Endothelial cell of umbilical vein (primary cell): ENCODE measurements around the gene NEU2. TPM values are rescaled to one million over a fixed set of nuclear protein-coding genes. Genes with fewer than 3 reads are reported as not detected.

Experiments
- BruUV-seq: library from RNA; stranded (reverse); fragments of 400-500 nt; replicated peaks from 2 replicates; lab custom pipeline; 2021; lab: Mats Ljungman, UMichigan
- CTCF ChIA-PET: fragments of 300-600, 350-600 bp; sonication (Branson Sonifier 250); formaldehyde crosslinking; loops from one replicate; lab custom pipeline; 2021; ENCODE audit warnings: antibody characterized with exemption, inconsistent platforms; lab: Charles Lee
- POLR2A ChIA-PET: fragments of 300-600, 350-600 bp; sonication (Branson Sonifier 250); formaldehyde crosslinking; loops from one replicate; lab custom pipeline; 2021; ENCODE audit warnings: antibody characterized with exemption, inconsistent platforms; lab: Charles Lee
- DNase-seq: peaks from one replicate; pipeline ENCODE4 v3.0.0-alpha.2; 2011; ENCODE audit warnings: low read depth, low spot score
- FAIRE-seq: peaks from 2 replicates; lab custom pipeline; 2011; peaks lifted over from hg19 to GRCh38; lab: Jason Lieb, UNC
- H2AFZ ChIP-seq: 2 replicates; pipeline ENCODE4 v1.6.0; 2012; ENCODE audit warnings: low read depth, low read length, control low read depth, inconsistent platforms
- H3K27ac ChIP-seq: 2 replicates; pipeline ENCODE4 v1.5.1; 2011; ENCODE audit warnings: low read depth, mild to moderate bottlenecking, control low read depth, low read length, moderate library complexity; ENCODE audit not compliant: insufficient read depth
- H3K27me3 ChIP-seq, 2 experiments: 2 replicates each; pipeline versions ENCODE4 v1.6.0 to v1.6.1; 2011; ENCODE audit warnings: low read length in 2 of 2, mixed read lengths in 1 of 2; ENCODE audit not compliant: control insufficient read depth in 2 of 2, insufficient read depth in 2 of 2
- H3K36me3 ChIP-seq, 2 experiments: 2 replicates in 1 of 2; 3 replicates in 1 of 2; pipeline ENCODE4 v1.5.1; 2011; ENCODE audit warnings: low read length in 2 of 2, mild to moderate bottlenecking in 1 of 2, moderate library complexity in 1 of 2; ENCODE audit not compliant: control insufficient read depth in 2 of 2, insufficient read depth in 2 of 2; ENCODE audit errors: extremely low read depth in 1 of 2
- H3K4me1 ChIP-seq: 3 replicates; pipeline ENCODE4 v1.5.1; 2011; ENCODE audit warnings: mild to moderate bottlenecking, low read length; ENCODE audit not compliant: control insufficient read depth, insufficient read depth; ENCODE audit errors: extremely low read depth
- H3K4me2 ChIP-seq: 2 replicates; pipeline ENCODE4 v1.6.1; 2011; ENCODE audit warnings: low read length, control low read depth, mixed read lengths; ENCODE audit not compliant: insufficient read depth
- H3K4me3 ChIP-seq, 3 experiments: fragments of 200-600 bp in 1 of 3; sonication (generic), shearing (Covaris generic) in 1 of 3; replicated peaks in 1 of 3; 2 replicates each; pipeline ENCODE4 v1.5.1; 2011 to 2016; ENCODE audit warnings: control low read depth in 3 of 3, low read length in 3 of 3, mild to moderate bottlenecking in 2 of 3, inconsistent platforms in 1 of 3, low read depth in 1 of 3, moderate library complexity in 1 of 3; ENCODE audit not compliant: insufficient read depth in 1 of 3
- H3K79me2 ChIP-seq: 2 replicates; pipeline ENCODE4 v1.6.0; 2012; ENCODE audit warnings: low read length, inconsistent platforms; ENCODE audit not compliant: control insufficient read depth, insufficient read depth
- H3K9ac ChIP-seq: replicated peaks from 2 replicates; pipeline ENCODE3; 2011; ENCODE audit warnings: low read length, control low read depth; ENCODE audit not compliant: insufficient read depth; ENCODE audit errors: extremely low read depth
- H3K9me1 ChIP-seq: replicated peaks from 3 replicates; pipeline ENCODE4 v1.6.0; 2011; ENCODE audit warnings: mild to moderate bottlenecking, low read length; ENCODE audit not compliant: control insufficient read depth, insufficient read depth; ENCODE audit errors: extremely low read depth
- H3K9me3 ChIP-seq: replicated peaks from 2 replicates; pipeline ENCODE4 v1.5.1; 2012; ENCODE audit warnings: low read length, inconsistent platforms; ENCODE audit not compliant: control insufficient read depth, insufficient read depth
- H4K20me1 ChIP-seq: replicated peaks from 2 replicates; pipeline ENCODE3; 2011; ENCODE audit warnings: mild to moderate bottlenecking, low read length; ENCODE audit not compliant: control insufficient read depth, insufficient read depth; ENCODE audit errors: extremely low read depth
- CTCF ChIP-seq, 2 donors: IDR thresholded peaks; 1 replicate in 1 of 2; 2 replicates in 1 of 2; pipeline ENCODE4 v1.5.1; 2011; ENCODE audit warnings: low read length in 2 of 2, mild to moderate bottlenecking in 2 of 2, moderate library complexity in 2 of 2, control low read depth in 1 of 2, inconsistent platforms in 1 of 2, low read depth in 1 of 2; ENCODE audit not compliant: insufficient read depth in 1 of 2; ENCODE audit errors: extremely low read depth in 1 of 2
- EZH2 ChIP-seq: IDR thresholded peaks from 2 replicates; pipeline ENCODE4 v1.6.1; 2012; ENCODE audit warnings: borderline replicate concordance, low read depth, mild to moderate bottlenecking, moderate library complexity, low read length, inconsistent platforms; ENCODE audit not compliant: severe bottlenecking
- FOS ChIP-seq: IDR thresholded peaks from 2 replicates; pipeline ENCODE4 v1.6.1; 2011; ENCODE audit warnings: mild to moderate bottlenecking, low read length, moderate library complexity, borderline replicate concordance; ENCODE audit not compliant: insufficient read depth
- GATA2 ChIP-seq: IDR thresholded peaks from 2 replicates; pipeline ENCODE4 v1.7.0; 2011; ENCODE audit warnings: low read depth, mild to moderate bottlenecking, moderate library complexity, mixed read lengths, low read length; ENCODE audit not compliant: insufficient read length, insufficient read depth
- JUN ChIP-seq: IDR thresholded peaks from 2 replicates; pipeline ENCODE4 v1.6.1; 2011; ENCODE audit warnings: borderline replicate concordance, low read depth; ENCODE audit not compliant: insufficient read length, insufficient read depth
- MAX ChIP-seq: IDR thresholded peaks from 2 replicates; pipeline ENCODE4 v1.6.1; 2011; ENCODE audit not compliant: insufficient read depth, insufficient read length
- MYC ChIP-seq: IDR thresholded peaks from one replicate; pipeline ENCODE4 v1.6.1; 2011; ENCODE audit warnings: mild to moderate bottlenecking, low read depth, low read length
- POLR2A ChIP-seq: IDR thresholded peaks from 2 replicates; pipeline ENCODE4 v1.6.1; 2012; ENCODE audit warnings: low read depth, mild to moderate bottlenecking, control low read depth, low read length
- POLR2AphosphoS5 ChIP-seq: IDR thresholded peaks from 2 replicates; pipeline ENCODE4 v1.6.1; 2012; ENCODE audit warnings: low read depth, mild to moderate bottlenecking, control low read depth, low read length, moderate library complexity; ENCODE audit not compliant: insufficient read depth
- dilution Hi-C: fragments of 300-500 bp; cut with MboI; formaldehyde crosslinking; loops from one replicate; pipeline ENCODE4 v1.15.0; 2019; ENCODE audit warnings: low sequenced_read_pairs; ENCODE audit not compliant: extremely low pct_ligation_motif_present
- intact Hi-C: fragments of 100-400 bp; cut with micrococcal nuclease; formaldehyde crosslinking; loops from one replicate; pipeline ENCODE4 v1.10.0; 2022
- polyA plus RNA-seq, 4 experiments: library from polyadenylated mRNA; depleted of rRNA in 3 of 4; stranded (reverse) in 3 of 4; unstranded in 1 of 4; fragments of >200 nt; gene quantifications; 2 replicates each; pipeline versions ENCODE4 v1.2.1 to v1.2.3, GENCODE V29; 2011 to 2012; ENCODE audit warnings: missing spikeins in 1 of 4
- total RNA-seq: library from RNA; stranded (reverse); gene quantifications from 2 replicates; pipeline ENCODE4 v1.2.3, GENCODE V29; 2021

Gene NEU2
- total and polyA plus RNA-seq, 2 donors (not counting 3 experiments of a cell fraction or from before 2014, with no cell fraction given) = not detected

GRCh38 chr2:232983669-232984140 is 48.8 kb upstream of the NEU2 start:
- Histone ChIP-seq H3K36me3 (no peaks in the 10 kb centered on the region), H3K9me1 (no peaks in the 10 kb centered on the region), H3K4me3 (no peak overlapping the region), H3K27me3 (peaks cover 0 to 2% of the 10 kb centered on the region in 2 experiments), H3K27ac (no peak overlapping the region), H3K9ac (no peak overlapping the region), H3K4me2 (no peak overlapping the region), H2AFZ (no peak overlapping the region), H3K9me3 (no peaks in the 10 kb centered on the region), H3K4me1 (peaks cover 7% of the 10 kb centered on the region), H4K20me1 (no peaks in the 10 kb centered on the region), H3K79me2 (no peaks in the 10 kb centered on the region)
- intact Hi-C loops (loop anchor here (10.0 kb wide), 1 partner anchor 271 kb away; the partner anchor contains the start of gene ATG16L1), dilution Hi-C loops (no loop called here)
- no peak for DNase-seq
- CTCF ChIA-PET = interaction anchor here (1.2 kb wide), 1 partner anchor 45 kb away, joined by 4 read pairs; no protein-coding TSS in a partner anchor
- BruUV-seq = no TSS peak
- TF ChIP-seq MAX = no peak
- no peak for TF ChIP-seq FOS
- TF ChIP-seq MYC = no peak
- TF ChIP-seq CTCF (IDR thresholded peaks at IDR 0.05; ENCODE audit: extremely low read depth in 1 of 2, insufficient read depth in 1 of 2, low read depth in 1 of 2, low read length in 2 of 2) = no peak
- no peak for TF ChIP-seq EZH2
- no peak for TF ChIP-seq JUN
- TF ChIP-seq POLR2AphosphoS5 = no peak
- TF ChIP-seq GATA2 = no peak
- no peak for TF ChIP-seq POLR2A
- FAIRE-seq = no peak
- POLR2A ChIA-PET = no interaction called here
